Astrocyte (in vitro differentiated cells and primary cell): ENCODE measurements around the gene ZNF764. TPM values are rescaled to one million over a fixed set of nuclear protein-coding genes. Genes with fewer than 3 reads are reported as not detected.

Experiments
- DNase-seq: peaks from one replicate; pipeline ENCODE4 v3.0.0-alpha.2; 2010; ENCODE audit warnings: low read depth
- FAIRE-seq: peaks from 2 replicates; lab custom pipeline; 2011; peaks lifted over from hg19 to GRCh38; lab: Jason Lieb, UNC
- H2AFZ ChIP-seq: 2 replicates; pipeline ENCODE4 v1.6.0; 2012; ENCODE audit warnings: low read depth, low read length, inconsistent platforms
- H3K27ac ChIP-seq: 2 replicates; pipeline ENCODE4 v1.5.1; 2011; ENCODE audit warnings: low read depth, low read length, inconsistent platforms
- H3K27me3 ChIP-seq: 2 replicates; pipeline ENCODE4 v1.6.0; 2011; ENCODE audit warnings: low read length, inconsistent platforms; ENCODE audit not compliant: insufficient read depth
- H3K36me3 ChIP-seq: 2 replicates; pipeline ENCODE4 v1.5.1; 2011; ENCODE audit warnings: low read length, inconsistent platforms; ENCODE audit not compliant: insufficient read depth
- H3K4me1 ChIP-seq: 2 replicates; pipeline ENCODE4 v1.5.1; 2011; ENCODE audit warnings: low read length, inconsistent platforms; ENCODE audit not compliant: insufficient read depth
- H3K4me2 ChIP-seq: 2 replicates; pipeline ENCODE4 v1.6.0; 2012; ENCODE audit warnings: low read length, inconsistent platforms
- H3K4me3 ChIP-seq: 2 replicates; pipeline ENCODE4 v1.5.1; 2011; ENCODE audit warnings: low read depth, mild to moderate bottlenecking, low read length, inconsistent platforms; ENCODE audit not compliant: insufficient read depth
- H3K79me2 ChIP-seq: 2 replicates; pipeline ENCODE4 v1.6.0; 2012; ENCODE audit warnings: mild to moderate bottlenecking, low read length, inconsistent platforms; ENCODE audit not compliant: insufficient read depth
- H3K9ac ChIP-seq: 2 replicates; pipeline ENCODE4 v1.6.0; 2012; ENCODE audit warnings: mild to moderate bottlenecking, low read length, inconsistent platforms
- H3K9me3 ChIP-seq: 2 replicates; pipeline ENCODE4 v1.5.1; 2012; ENCODE audit warnings: low read depth, mild to moderate bottlenecking, low read length, inconsistent platforms; ENCODE audit not compliant: insufficient read depth
- H4K20me1 ChIP-seq: 2 replicates; pipeline ENCODE4 v1.6.0; 2012; ENCODE audit warnings: low read length, inconsistent platforms; ENCODE audit not compliant: insufficient read depth
- H3K27ac Mint-ChIP-seq: one replicate; pipeline ENCODE4 v1.8.0; 2021; ENCODE audit warnings: mild to moderate bottlenecking, mixed read lengths; ENCODE audit not compliant: unreplicated experiment
- H3K27me3 Mint-ChIP-seq: one replicate; pipeline ENCODE4 v1.8.0; 2021; ENCODE audit warnings: low read depth, mixed read lengths; ENCODE audit not compliant: unreplicated experiment
- H3K36me3 Mint-ChIP-seq: one replicate; pipeline ENCODE4 v1.8.0; 2021; ENCODE audit warnings: low read depth, mixed read lengths; ENCODE audit not compliant: unreplicated experiment
- H3K4me1 Mint-ChIP-seq: one replicate; pipeline ENCODE4 v1.8.0; 2021; ENCODE audit warnings: low read depth, mixed read lengths; ENCODE audit not compliant: unreplicated experiment
- H3K4me3 Mint-ChIP-seq: one replicate; pipeline ENCODE4 v1.8.0; 2021; ENCODE audit warnings: mild to moderate bottlenecking, moderate library complexity, mixed read lengths; ENCODE audit not compliant: unreplicated experiment
- H3K9me3 Mint-ChIP-seq: one replicate; pipeline ENCODE4 v1.8.0; 2021; ENCODE audit warnings: mild to moderate bottlenecking, mixed read lengths; ENCODE audit not compliant: unreplicated experiment
- CTCF ChIP-seq: IDR thresholded peaks from 2 replicates; pipeline ENCODE4 v1.5.1; 2011; ENCODE audit warnings: low read depth, mild to moderate bottlenecking, inconsistent platforms, low read length, moderate library complexity; ENCODE audit not compliant: insufficient read depth
- EZH2 ChIP-seq: IDR thresholded peaks from 2 replicates; pipeline ENCODE4 v1.6.1; 2012; ENCODE audit warnings: mild to moderate bottlenecking, low read length, inconsistent platforms; ENCODE audit not compliant: insufficient read depth
- total RNA-seq: library from RNA; stranded (reverse); gene quantifications from 2 replicates; pipeline ENCODE4 v1.2.1, GENCODE V29; 2021

The ZNF764 gene
- total RNA-seq, 1 donor from 2014 or later, result 8.5 TPM

GRCh38 chr16:30535106-30535776 is 22.9 kb downstream of the ZNF764 start:
- Histone ChIP-seq H3K4me3 (peak overlapping the region; percentile 68), H3K4me1 (peaks cover 21% of the 10 kb centered on the region), H3K4me2 (peak overlapping the region; percentile 92), H4K20me1 (no peaks in the 10 kb centered on the region), H3K27ac (peak overlapping the region; percentile 67), H3K9me3 (no peaks in the 10 kb centered on the region), H3K79me2 (peaks cover 22% of the 10 kb centered on the region), H2AFZ (peak overlapping the region; percentile 95), H3K27me3 (no peaks in the 10 kb centered on the region), H3K9ac (peak overlapping the region; percentile 85), H3K36me3 (no peaks in the 10 kb centered on the region)
- TF ChIP-seq EZH2 (no peak), CTCF (peak; percentile 2)
- Mint-ChIP-seq H3K4me1 (peaks cover 7% of the 10 kb centered on the region), H3K36me3 (peaks cover 6% of the 10 kb centered on the region), H3K27me3 (no peaks in the 10 kb centered on the region), H3K4me3 (peak overlapping the region; percentile 94), H3K27ac (peak overlapping the region; percentile 94), H3K9me3 (no peaks in the 10 kb centered on the region)
- DNase-seq (no peak), FAIRE-seq (no peak)

GRCh38 chr16:30534368-30535105 is 23.6 kb downstream of the ZNF764 start, which contains the start of gene ZNF747:
Gene ZNF747, minus strand, starts transcription at chr16:30534858. Its CDS starts 179 bp downstream, at chr16:30534679.
- H2AFZ ChIP-seq, result peak within 1 kb of the TSS; percentile 95
- FAIRE-seq, result no peak

More at GRCh38 chr16:30534368-30535105, 23.6 kb downstream of the ZNF764 start, which contains the start of gene ZNF747:
- Mint-ChIP-seq H3K36me3 (peaks cover 6% of the 10 kb centered on the region), H3K27me3 (no peaks in the 10 kb centered on the region), H3K4me3 (peak within 1 kb of the TSS; percentile 94), H3K4me1 (peaks cover 7% of the 10 kb centered on the region), H3K9me3 (no peaks in the 10 kb centered on the region), H3K27ac (peak within 1 kb of the TSS; percentile 94)
- Histone ChIP-seq H3K36me3 (no peaks in the 10 kb centered on the region), H3K4me1 (peaks cover 21% of the 10 kb centered on the region), H3K27me3 (no peaks in the 10 kb centered on the region), H3K4me2 (peak within 1 kb of the TSS; percentile 92), H3K4me3 (peak within 1 kb of the TSS; percentile 68), H3K9ac (peak within 1 kb of the TSS; percentile 85), H3K79me2 (peaks cover 22% of the 10 kb centered on the region), H4K20me1 (no peaks in the 10 kb centered on the region), H3K9me3 (no peaks in the 10 kb centered on the region), H3K27ac (peak within 1 kb of the TSS; percentile 67)
- no peak for TF ChIP-seq EZH2
- TF ChIP-seq CTCF, result no peak
- peak; percentile 61 for DNase-seq
